Measurements from ENCODE around the gene RAP2B. TPM values are rescaled to one million over a fixed set of nuclear protein-coding genes. Genes with fewer than 3 reads are reported as not detected.

The RAP2B gene
- total RNA-seq, 2 experiments from 2014 or later, result 13.8 to 14.8 TPM

- ChIA-PET POLR2A (interaction anchor here (1.0 to 7.8 kb wide), 3 partner anchors 56 to 124 kb away, joined by 3 to 101 read pairs (median 6); no protein-coding TSS in a partner anchor), CTCF (interaction anchor here (1.0 to 3.7 kb wide), 4 partner anchors 10 to 124 kb away, joined by 3 to 21 read pairs (median 5); no protein-coding TSS in a partner anchor)
- DNase-seq (no peak), ATAC-seq (ENCODE audit: poor library complexity) (no peak)
- Histone ChIP-seq H3K9me3 (ENCODE audit: control insufficient read depth in 1 of 2, insufficient read depth in 1 of 2, low read length in 2 of 2) (no peaks in the 10 kb centered on the region), H3K27me3 (ENCODE audit: control insufficient read depth in 1 of 2, insufficient read depth in 2 of 2, low read length in 2 of 2) (no peaks in the 10 kb centered on the region), H3K4me3 (ENCODE audit: low read length) (peak overlapping the region; percentile 94), H3K4me1 (ENCODE audit: insufficient read depth, low read length) (peaks cover 13% of the 10 kb centered on the region), H3K36me3 (ENCODE audit: insufficient read depth, low read length) (no peaks in the 10 kb centered on the region), H3K27ac (ENCODE audit: low read depth in 1 of 2, low read length in 2 of 2) (peak overlapping the region in 1 of 2 donors; percentile 56)
- TF ChIP-seq CTCF (IDR thresholded peaks at IDR 0.05), result no peak
- peaks cover 20% of the 10 kb centered on the region for H3K36me3 Mint-ChIP-seq (ENCODE audit: low read depth)
- no peaks in the 10 kb centered on the region for H3K27me3 Mint-ChIP-seq
- no peaks in the 10 kb centered on the region for H3K9me3 Mint-ChIP-seq
- H3K4me3 Mint-ChIP-seq, result no peak overlapping the region
- intact Hi-C loops (cut with DNase I, micrococcal nuclease), result loop anchor here (2.0 to 10.0 kb wide), 6 partner anchors 41 to 458 kb away; no protein-coding TSS in a partner anchor
- H3K4me1 Mint-ChIP-seq (ENCODE audit: low read depth), result peaks cover 68% of the 10 kb centered on the region
- peak overlapping the region; percentile 68 for H3K27ac Mint-ChIP-seq
Measured at GRCh38 chr3:153166796-153167195, 4.8 kb downstream of the RAP2B start.

- no peak for ATAC-seq (ENCODE audit: poor library complexity)
- no peak overlapping the region for H3K27ac ChIP-seq (ENCODE audit: low read depth in 1 of 2, low read length in 2 of 2)
- no peak overlapping the region for H3K4me3 Mint-ChIP-seq
- ChIA-PET POLR2A (no interaction called here), CTCF (no interaction called here)
- DNase-seq, result no peak
- no peaks in the 10 kb centered on the region for H3K27me3 ChIP-seq (ENCODE audit: control insufficient read depth in 1 of 2, insufficient read depth in 2 of 2, low read length in 2 of 2)
- H3K9me3 Mint-ChIP-seq, result no peaks in the 10 kb centered on the region
- peaks cover 2% of the 10 kb centered on the region for H3K36me3 ChIP-seq (ENCODE audit: insufficient read depth, low read length)
- no peak for TF ChIP-seq CTCF (IDR thresholded peaks at IDR 0.05)
- no peaks in the 10 kb centered on the region for H3K27me3 Mint-ChIP-seq
- H3K36me3 Mint-ChIP-seq (ENCODE audit: low read depth), result peaks cover 8% of the 10 kb centered on the region
- no peak overlapping the region for H3K27ac Mint-ChIP-seq
- no peaks in the 10 kb centered on the region for H3K9me3 ChIP-seq (ENCODE audit: control insufficient read depth in 1 of 2, insufficient read depth in 1 of 2, low read length in 2 of 2)
- H3K4me1 ChIP-seq (ENCODE audit: insufficient read depth, low read length), result peaks cover 13% of the 10 kb centered on the region
- intact Hi-C loops (cut with DNase I, micrococcal nuclease), result loop anchor here (5.0 to 10.0 kb wide), 5 partner anchors 37 to 455 kb away; no protein-coding TSS in a partner anchor
- no peak overlapping the region for H3K4me3 ChIP-seq (ENCODE audit: low read length)
- peaks cover 62% of the 10 kb centered on the region for H3K4me1 Mint-ChIP-seq (ENCODE audit: low read depth)
Measured at GRCh38 chr3:153169793-153170383, 7.9 kb downstream of the RAP2B start.

DNA sequence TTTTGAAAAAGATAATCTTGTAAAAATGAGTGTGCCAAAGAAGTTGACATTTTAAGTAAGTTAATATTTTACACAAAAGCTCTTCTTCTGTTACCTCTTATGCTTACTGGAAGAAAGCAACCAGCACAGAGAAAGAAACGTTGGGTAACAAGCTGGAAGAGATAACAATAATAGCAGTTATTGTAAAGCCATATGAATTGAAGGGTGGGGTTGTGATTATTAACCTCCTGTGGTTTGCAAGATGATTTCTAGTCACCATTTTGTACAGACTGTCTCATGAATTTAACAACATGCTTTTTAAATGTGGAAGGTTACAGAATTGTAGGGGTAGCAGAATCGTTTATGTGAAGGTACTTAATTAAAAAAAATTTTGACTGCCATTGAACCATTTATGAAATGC is 9.2 kb downstream of the RAP2B start:
- no peak overlapping the region for H3K27ac ChIP-seq (ENCODE audit: low read depth in 1 of 2, low read length in 2 of 2)
- no peaks in the 10 kb centered on the region for H3K9me3 ChIP-seq (ENCODE audit: control insufficient read depth in 1 of 2, insufficient read depth in 1 of 2, low read length in 2 of 2)
- no peak for TF ChIP-seq CTCF (IDR thresholded peaks at IDR 0.05)
- ATAC-seq (ENCODE audit: poor library complexity) (no peak), DNase-seq (no peak)
- no peaks in the 10 kb centered on the region for H3K27me3 ChIP-seq (ENCODE audit: control insufficient read depth in 1 of 2, insufficient read depth in 2 of 2, low read length in 2 of 2)
- Mint-ChIP-seq H3K9me3 (no peaks in the 10 kb centered on the region), H3K4me1 (ENCODE audit: low read depth) (peaks cover 48% of the 10 kb centered on the region), H3K27me3 (no peaks in the 10 kb centered on the region), H3K36me3 (ENCODE audit: low read depth) (peaks cover 10% of the 10 kb centered on the region), H3K27ac (peak overlapping the region; percentile 4), H3K4me3 (no peak overlapping the region)
- peaks cover 13% of the 10 kb centered on the region for H3K4me1 ChIP-seq (ENCODE audit: insufficient read depth, low read length)
- H3K4me3 ChIP-seq (ENCODE audit: low read length), result no peak overlapping the region
- ChIA-PET CTCF (interaction anchor here (0.8 to 1.7 kb wide), 5 partner anchors 10 to 598 kb away, joined by 3 read pairs; no protein-coding TSS in a partner anchor), POLR2A (interaction anchor here (1.3 kb wide), 1 partner anchor 10 kb away, joined by 11 read pairs; the partner anchor contains the start of gene RAP2B)
- peaks cover 2% of the 10 kb centered on the region for H3K36me3 ChIP-seq (ENCODE audit: insufficient read depth, low read length)
- intact Hi-C loops (cut with DNase I, micrococcal nuclease), result no loop called here

All from CD4-positive, alpha-beta T cell (primary cell).